Fibroblast of villous mesenchyme (primary cell): ENCODE data around the gene TSPY8. TPM values are rescaled to one million over a fixed set of nuclear protein-coding genes. Genes with fewer than 3 reads are reported as not detected.
"Not testable (repeated sequence)": the region's sequence is repeated elsewhere in the genome, so short reads cannot be mapped to it uniquely, and the experiment has no call there.

Source experiments
- DNase-seq: peaks from one replicate; pipeline ENCODE4 v3.0.0-alpha.2; 2010; ENCODE audit warnings: low read depth
- H3K4me3 ChIP-seq: 2 replicates; pipeline ENCODE4 v1.5.1; 2011; ENCODE audit warnings: low read depth, mild to moderate bottlenecking, low read length
- small RNA-seq: library from RNA; depleted of rRNA; stranded (forward); fragments of <200 nt; gene quantifications from one replicate; pipeline ENCODE3, GENCODE V24; 2012
- total RNA-seq: library from RNA; depleted of rRNA; stranded (reverse); fragments of >200 nt; gene quantifications from 2 replicates; pipeline ENCODE4 v1.2.3, GENCODE V29; 2012
- TF ChIP-seq, protein P1 (sequence below): IDR thresholded peaks from 2 replicates; pipeline ENCODE4 v1.5.1; 2012; ENCODE audit warnings: low read depth, mild to moderate bottlenecking, low read length; ENCODE audit not compliant: insufficient read depth

Gene TSPY8, protein sequence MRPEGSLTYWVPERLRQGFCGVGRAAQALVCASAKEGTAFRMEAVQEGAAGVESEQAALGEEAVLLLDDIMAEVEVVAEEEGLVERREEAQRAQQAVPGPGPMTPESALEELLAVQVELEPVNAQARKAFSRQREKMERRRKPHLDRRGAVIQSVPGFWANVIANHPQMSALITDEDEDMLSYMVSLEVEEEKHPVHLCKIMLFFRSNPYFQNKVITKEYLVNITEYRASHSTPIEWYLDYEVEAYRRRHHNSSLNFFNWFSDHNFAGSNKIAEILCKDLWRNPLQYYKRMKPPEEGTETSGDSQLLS
- total RNA-seq = not detected in 2 replicates

- H3K4me3 ChIP-seq, DNase-seq: not testable (repeated sequence)
These were observed at the start of gene TSPY8 for GRCh38 chrY:9357497-9357896. Gene TSPY8, plus strand, starts transcription at chrY:9357797. Its CDS starts 46 bp downstream, at chrY:9357843.

DNA sequence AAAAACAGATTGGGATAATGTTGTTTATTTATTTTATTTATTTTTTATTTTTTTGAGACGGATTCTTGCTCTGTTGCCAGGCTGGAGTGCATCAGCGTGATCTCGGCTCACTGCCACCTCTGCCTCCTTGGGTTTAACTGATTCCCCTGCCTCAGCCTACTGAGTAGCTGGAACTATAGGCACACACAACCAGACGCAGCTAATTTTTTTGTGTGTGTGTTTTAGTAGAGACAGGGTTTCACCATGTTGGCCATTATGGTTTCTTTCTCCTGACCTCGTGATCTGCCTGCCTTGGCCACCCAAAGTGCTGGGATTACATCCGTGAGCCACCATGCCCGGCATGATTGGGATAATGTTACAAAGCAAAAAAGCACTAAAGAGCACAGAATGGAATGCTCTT is 36.6 kb upstream of the TSPY8 start:
- H3K4me3 ChIP-seq = no peak overlapping the region
- no peak for DNase-seq
- TF ChIP-seq, protein P1, sequence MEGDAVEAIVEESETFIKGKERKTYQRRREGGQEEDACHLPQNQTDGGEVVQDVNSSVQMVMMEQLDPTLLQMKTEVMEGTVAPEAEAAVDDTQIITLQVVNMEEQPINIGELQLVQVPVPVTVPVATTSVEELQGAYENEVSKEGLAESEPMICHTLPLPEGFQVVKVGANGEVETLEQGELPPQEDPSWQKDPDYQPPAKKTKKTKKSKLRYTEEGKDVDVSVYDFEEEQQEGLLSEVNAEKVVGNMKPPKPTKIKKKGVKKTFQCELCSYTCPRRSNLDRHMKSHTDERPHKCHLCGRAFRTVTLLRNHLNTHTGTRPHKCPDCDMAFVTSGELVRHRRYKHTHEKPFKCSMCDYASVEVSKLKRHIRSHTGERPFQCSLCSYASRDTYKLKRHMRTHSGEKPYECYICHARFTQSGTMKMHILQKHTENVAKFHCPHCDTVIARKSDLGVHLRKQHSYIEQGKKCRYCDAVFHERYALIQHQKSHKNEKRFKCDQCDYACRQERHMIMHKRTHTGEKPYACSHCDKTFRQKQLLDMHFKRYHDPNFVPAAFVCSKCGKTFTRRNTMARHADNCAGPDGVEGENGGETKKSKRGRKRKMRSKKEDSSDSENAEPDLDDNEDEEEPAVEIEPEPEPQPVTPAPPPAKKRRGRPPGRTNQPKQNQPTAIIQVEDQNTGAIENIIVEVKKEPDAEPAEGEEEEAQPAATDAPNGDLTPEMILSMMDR = no peak

DNA sequence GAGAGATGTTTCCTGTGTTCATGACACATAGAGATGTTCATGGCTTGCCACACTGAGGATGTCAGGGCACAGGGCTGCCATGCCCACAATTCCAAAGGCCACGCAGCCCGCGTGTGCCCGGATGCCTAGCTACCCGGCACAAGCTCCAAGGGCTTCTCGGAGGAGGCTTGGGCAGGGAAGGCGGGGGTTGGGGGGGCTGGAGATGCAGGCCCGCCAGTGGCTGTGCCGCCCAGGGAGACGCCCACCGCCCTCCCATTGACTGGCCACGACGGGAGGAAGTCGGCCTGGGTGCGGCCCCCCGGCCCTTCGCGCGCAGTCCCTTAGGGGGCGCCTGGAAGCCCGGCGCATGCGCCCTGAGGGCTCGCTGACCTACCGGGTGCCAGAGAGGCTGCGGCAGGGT is 20.4 kb upstream of the TSPY8 start, which contains the start of gene TSPY4:
Gene TSPY4 (plus strand): TSS at position 301 of the 400 bp plus-strand sequence. CDS start 46 bp downstream, at position 347.
- not testable (repeated sequence) for H3K4me3 ChIP-seq, DNase-seq

DNA sequence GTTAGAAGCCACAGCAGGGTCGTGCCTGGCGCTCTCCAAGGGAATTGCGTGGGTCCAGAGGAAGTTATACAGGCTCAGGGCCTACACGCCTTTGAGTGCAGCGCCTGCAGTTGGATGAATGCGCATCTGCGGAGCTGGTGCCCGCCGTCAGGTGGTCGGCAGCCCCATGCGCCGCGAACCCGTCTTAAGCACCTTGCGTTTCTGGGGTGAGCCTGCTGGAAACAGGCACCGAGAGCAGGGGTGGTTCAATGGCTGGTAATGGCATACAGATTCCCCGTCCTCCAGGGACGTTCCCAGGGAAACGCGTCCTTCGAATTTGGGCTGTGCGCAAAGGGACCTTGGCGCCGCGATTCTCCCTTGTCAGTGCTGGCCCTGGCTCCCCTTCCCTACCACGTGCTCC is 38.9 kb downstream of the TSPY8 start:
- not testable (repeated sequence) for H3K4me3 ChIP-seq, DNase-seq

DNA sequence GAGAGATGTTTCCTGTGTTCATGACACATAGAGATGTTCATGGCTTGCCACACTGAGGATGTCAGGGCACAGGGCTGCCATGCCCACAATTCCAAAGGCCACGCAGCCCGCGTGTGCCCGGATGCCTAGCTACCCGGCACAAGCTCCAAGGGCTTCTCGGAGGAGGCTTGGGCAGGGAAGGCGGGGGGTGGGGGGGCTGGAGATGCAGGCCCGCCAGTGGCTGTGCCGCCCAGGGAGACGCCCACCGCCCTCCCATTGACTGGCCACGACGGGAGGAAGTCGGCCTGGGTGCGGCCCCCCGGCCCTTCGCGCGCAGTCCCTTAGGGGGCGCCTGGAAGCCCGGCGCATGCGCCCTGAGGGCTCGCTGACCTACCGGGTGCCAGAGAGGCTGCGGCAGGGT is 40.5 kb downstream of the TSPY8 start, which contains the start of gene TSPY3:
Gene TSPY3 (plus strand): TSS at position 301 of the 400 bp plus-strand sequence. CDS start 46 bp downstream, at position 347.
- not testable (repeated sequence) for H3K4me3 ChIP-seq, DNase-seq

Small RNA genes lying within 50 kb of the gene (small RNA-seq; reads per million reads assigned to genes)
- gene AC006158.1 = not detected

Other genes with a start within 250 kb of the TSPY8 start
- gene TSPY4, start 20.3 kb upstream of the TSPY8 start, total RNA-seq = not detected in 2 replicates
- not detected in 2 replicates for gene TSPY3, start 40.6 kb downstream of the TSPY8 start, total RNA-seq
- not detected in 2 replicates for gene TSPY1, start 109.2 kb downstream of the TSPY8 start, total RNA-seq
- gene TSPY9, start 129.5 kb downstream of the TSPY8 start, total RNA-seq = not detected in 2 replicates
- not detected in 2 replicates for gene TSPY10, start 170.1 kb downstream of the TSPY8 start, total RNA-seq